K562 (cell line): ENCODE results near the gene BHLHE40. TPM values are rescaled to one million over a fixed set of nuclear protein-coding genes. Genes with fewer than 3 reads are reported as not detected.

Experiments
- COPS2 ChIP-seq: fragments of 450-650 bp; conservative IDR thresholded peaks from 2 replicates; pipeline ENCODE4 v1.6.1; 2016; ENCODE audit warnings: mild to moderate bottlenecking, moderate library complexity
- EHMT2 ChIP-seq: fragments of 450-650 bp; IDR thresholded peaks from 2 replicates; pipeline ENCODE4 v1.6.1; 2018; ENCODE audit warnings: antibody characterized with exemption
- ELF1 ChIP-seq: fragments of 200-800 bp; sonication (Bioruptor generic); IDR thresholded peaks from 2 replicates; pipeline ENCODE4 v1.6.1; 2016; ENCODE audit warnings: missing genetic modification characterization, missing compliant biosample characterization
- HNRNPL ChIP-seq: fragments of 200-400 bp; formaldehyde crosslinking; IDR thresholded peaks from 2 replicates; pipeline ENCODE4 v1.6.1; 2017; ENCODE audit warnings: low read depth, mild to moderate bottlenecking, low read length
- IFI16 ChIP-seq: fragments of 250-450 bp; sonication (Bioruptor Pico); IDR thresholded peaks from 2 replicates; pipeline ENCODE4 v2.1.2; 2022; ENCODE audit warnings: mild to moderate bottlenecking, inconsistent platforms
- MAFK ChIP-seq: IDR thresholded peaks from 2 replicates; pipeline ENCODE4 v1.6.1; 2011; ENCODE audit warnings: low read length, improper control_type of control experiment
- MTA3 ChIP-seq: fragments of 450-650 bp; formaldehyde crosslinking; IDR thresholded peaks from 2 replicates; pipeline ENCODE4 v1.6.1; 2017; ENCODE audit warnings: mild to moderate bottlenecking, borderline replicate concordance
- NR4A1 ChIP-seq, 2 experiments: fragments of 250-450 bp in 1 of 2; fragments of 450-650 bp in 1 of 2; sonication (Bioruptor Pico) in 1 of 2; IDR thresholded peaks; 2 replicates each; pipeline versions ENCODE4 v1.4.0 to v1.6.1; 2016 to 2020; ENCODE audit warnings: mild to moderate bottlenecking in 2 of 2, missing compliant biosample characterization in 1 of 2, missing genetic modification characterization in 1 of 2, moderate library complexity in 1 of 2
- PHF20 ChIP-seq: fragments of 450-650 bp; IDR thresholded peaks from 2 replicates; pipeline ENCODE4 v1.6.1; 2018; ENCODE audit not compliant: partially characterized antibody
- SAFB2 ChIP-seq: fragments of 200-400 bp; formaldehyde crosslinking; IDR thresholded peaks from 2 replicates; pipeline ENCODE4 v1.6.1; 2018; ENCODE audit warnings: borderline replicate concordance, low read length, low read depth, moderate library complexity; ENCODE audit not compliant: severe bottlenecking
- SIN3B ChIP-seq: fragments of 450-650 bp; IDR thresholded peaks from 2 replicates; pipeline ENCODE4 v1.6.1; 2017; ENCODE audit warnings: low read depth, mild to moderate bottlenecking, moderate library complexity
- SMARCB1 ChIP-seq: IDR thresholded peaks from 2 replicates; pipeline ENCODE4 v1.6.1; 2011; ENCODE audit warnings: improper control_type of control experiment, low read depth; ENCODE audit not compliant: insufficient read length
- SP1 ChIP-seq: sonication (generic); formaldehyde crosslinking; IDR thresholded peaks from 2 replicates; pipeline ENCODE4 v1.8.1; 2022; ENCODE audit warnings: mild to moderate bottlenecking, missing genetic modification reagents
- SREBF1 ChIP-seq: fragments of 150-350 bp; IDR thresholded peaks from 2 replicates; pipeline ENCODE4 v1.6.1; 2014; ENCODE audit warnings: antibody characterized with exemption, low read depth, low read length, borderline replicate concordance
- SREBF2 ChIP-seq: sonication (generic); formaldehyde crosslinking; IDR thresholded peaks from 2 replicates; pipeline ENCODE4 v1.4.0; 2020; ENCODE audit warnings: mild to moderate bottlenecking, missing genetic modification reagents
- THRAP3 ChIP-seq: fragments of 450-650 bp; IDR thresholded peaks from 2 replicates; pipeline ENCODE4 v1.6.1; 2016; ENCODE audit warnings: mild to moderate bottlenecking, inconsistent platforms, borderline replicate concordance
- ZC3H11A ChIP-seq: IDR thresholded peaks from 2 replicates; pipeline ENCODE4 v1.6.1; 2012; ENCODE audit warnings: low read depth, low read length, improper control_type of control experiment
- ZNF347 ChIP-seq: fragments of 450-650 bp; formaldehyde crosslinking; IDR thresholded peaks from 2 replicates; pipeline ENCODE4 v1.4.0; 2020; ENCODE audit warnings: low read depth, mild to moderate bottlenecking, moderate library complexity
- ZNF583 ChIP-seq: fragments of 250-450 bp; sonication (Bioruptor Pico); IDR thresholded peaks from 2 replicates; pipeline ENCODE4 v1.4.0; 2020
- polyA plus RNA-seq, 8 experiments: library from polyadenylated mRNA; depleted of rRNA in 4 of 8; stranded (reverse) in 5 of 8; unstranded in 3 of 8; fragments of >200 nt; fragmentation: Nextera tagmentation in 2 of 8; fragmentation: Illumina TruSeq in 1 of 8; extraction: Ambion mirVana in 2 of 8; extraction: Trizol in 1 of 8; gene quantifications; 2 replicates each; pipeline versions ENCODE4 v1.2.1 to v1.2.3, GENCODE V29; 2011 to 2014; ENCODE audit warnings: inconsistent platforms in 1 of 8, missing spikeins in 1 of 8
- total RNA-seq, 7 experiments: library from RNA; depleted of rRNA in 6 of 7; stranded (reverse); fragments of >200 nt in 6 of 7; fragmentation: Illumina TruSeq in 2 of 7; extraction: Trizol in 2 of 7; gene quantifications; 2 replicates each; pipeline versions ENCODE4 v1.2.1 to v1.2.3, GENCODE V29; 2011 to 2021; ENCODE audit warnings: low replicate concordance in 1 of 7
- TF ChIP-seq, protein P1 (sequence below): sonication (generic); formaldehyde crosslinking; IDR thresholded peaks from 2 replicates; pipeline ENCODE4 v1.4.0; 2020; ENCODE audit warnings: mild to moderate bottlenecking, missing genetic modification reagents
- TF ChIP-seq, protein P2 (sequence below): sonication (generic); formaldehyde crosslinking; IDR thresholded peaks from 2 replicates; pipeline ENCODE4 v1.8.0; 2023; ENCODE audit warnings: mild to moderate bottlenecking, missing genetic modification reagents
- TF ChIP-seq, protein P3 (sequence below): fragments of 450-650 bp; formaldehyde crosslinking; IDR thresholded peaks from 2 replicates; pipeline ENCODE4 v1.4.0; 2020; ENCODE audit warnings: mild to moderate bottlenecking

BHLHE40 gene
- total and polyA plus RNA-seq, 9 of the 15 experiments (the other 6 are each of a cell fraction or from before 2014, with no cell fraction given) = 12.0 to 83.9 (median 31.4) TPM

DNA sequence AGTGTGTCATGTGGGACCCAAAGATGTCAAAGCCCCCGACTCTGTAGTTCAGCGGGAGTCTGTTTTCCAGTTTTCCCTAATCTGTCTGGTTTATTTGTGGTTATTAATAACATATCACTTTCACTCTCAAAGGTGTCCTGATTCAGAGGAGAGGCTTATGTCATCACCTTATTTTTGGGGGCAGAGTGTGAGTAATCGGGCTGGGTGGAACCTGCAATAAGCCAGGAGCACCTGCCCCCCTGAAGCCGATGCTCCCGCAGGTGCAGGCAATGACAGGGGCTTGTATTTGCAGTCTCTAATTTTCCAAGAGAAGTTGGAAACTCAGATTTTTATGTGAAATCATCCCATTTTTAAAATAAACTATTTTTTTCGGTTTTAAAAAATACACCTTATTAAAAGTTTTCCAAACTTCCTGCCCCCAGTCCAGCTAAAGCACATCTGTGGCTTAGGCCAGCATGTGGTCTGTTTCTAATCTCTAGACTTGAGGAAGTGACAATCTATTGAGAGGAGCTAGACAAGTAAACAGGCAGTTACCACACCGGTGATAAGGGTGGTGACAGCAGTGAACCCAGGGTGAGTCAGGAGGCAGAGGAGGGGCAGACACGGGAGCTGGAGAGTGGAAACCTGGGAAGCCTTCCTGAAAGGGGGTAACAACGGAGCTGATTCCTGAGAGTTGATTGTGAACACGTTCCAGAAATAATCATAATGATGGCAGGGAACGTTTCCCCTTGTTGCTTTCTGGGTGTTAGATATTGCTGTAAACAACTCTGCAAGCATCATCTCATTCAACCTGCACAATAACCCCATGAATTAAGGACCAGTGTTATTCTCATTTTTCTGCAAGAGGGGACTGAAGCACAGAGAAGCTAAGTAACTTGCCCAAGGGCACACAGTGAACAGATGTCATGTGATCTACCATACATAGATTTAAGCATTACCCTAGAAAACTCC is 37.2 kb downstream of the BHLHE40 start (continued):
- TF ChIP-seq, protein P1, sequence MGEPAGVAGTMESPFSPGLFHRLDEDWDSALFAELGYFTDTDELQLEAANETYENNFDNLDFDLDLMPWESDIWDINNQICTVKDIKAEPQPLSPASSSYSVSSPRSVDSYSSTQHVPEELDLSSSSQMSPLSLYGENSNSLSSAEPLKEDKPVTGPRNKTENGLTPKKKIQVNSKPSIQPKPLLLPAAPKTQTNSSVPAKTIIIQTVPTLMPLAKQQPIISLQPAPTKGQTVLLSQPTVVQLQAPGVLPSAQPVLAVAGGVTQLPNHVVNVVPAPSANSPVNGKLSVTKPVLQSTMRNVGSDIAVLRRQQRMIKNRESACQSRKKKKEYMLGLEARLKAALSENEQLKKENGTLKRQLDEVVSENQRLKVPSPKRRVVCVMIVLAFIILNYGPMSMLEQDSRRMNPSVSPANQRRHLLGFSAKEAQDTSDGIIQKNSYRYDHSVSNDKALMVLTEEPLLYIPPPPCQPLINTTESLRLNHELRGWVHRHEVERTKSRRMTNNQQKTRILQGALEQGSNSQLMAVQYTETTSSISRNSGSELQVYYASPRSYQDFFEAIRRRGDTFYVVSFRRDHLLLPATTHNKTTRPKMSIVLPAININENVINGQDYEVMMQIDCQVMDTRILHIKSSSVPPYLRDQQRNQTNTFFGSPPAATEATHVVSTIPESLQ (CRISPR knock-in tag) = no peak
- TF ChIP-seq SREBF1 (no peak), IFI16 (CRISPR knock-in tag) (no peak), ZNF347 (CRISPR knock-in tag) (no peak), SREBF2 (CRISPR knock-in tag) (no peak), HNRNPL (no peak), ZC3H11A (peak; percentile 25; the same call in 1 of the 2 replicates), SMARCB1 (no peak), COPS2 (no peak), MTA3 (peak; percentile 92), EHMT2 (no peak), SAFB2 (no peak), NR4A1 (CRISPR knock-in tag; IDR thresholded peaks at IDR 0.05) (no peak; the same call in 1 of the 2 replicates), NR4A1 (tag; IDR thresholded peaks at IDR 0.05) (peak; percentile 69), ZNF583 (CRISPR knock-in tag) (peak; percentile 63), THRAP3 (no peak), ELF1 (tag) (peak; percentile 84), MAFK (peak; percentile 48), PHF20 (no peak), SP1 (CRISPR knock-in tag) (no peak; the same call in none of the 2 replicates), SIN3B (no peak)
- TF ChIP-seq, protein P2, sequence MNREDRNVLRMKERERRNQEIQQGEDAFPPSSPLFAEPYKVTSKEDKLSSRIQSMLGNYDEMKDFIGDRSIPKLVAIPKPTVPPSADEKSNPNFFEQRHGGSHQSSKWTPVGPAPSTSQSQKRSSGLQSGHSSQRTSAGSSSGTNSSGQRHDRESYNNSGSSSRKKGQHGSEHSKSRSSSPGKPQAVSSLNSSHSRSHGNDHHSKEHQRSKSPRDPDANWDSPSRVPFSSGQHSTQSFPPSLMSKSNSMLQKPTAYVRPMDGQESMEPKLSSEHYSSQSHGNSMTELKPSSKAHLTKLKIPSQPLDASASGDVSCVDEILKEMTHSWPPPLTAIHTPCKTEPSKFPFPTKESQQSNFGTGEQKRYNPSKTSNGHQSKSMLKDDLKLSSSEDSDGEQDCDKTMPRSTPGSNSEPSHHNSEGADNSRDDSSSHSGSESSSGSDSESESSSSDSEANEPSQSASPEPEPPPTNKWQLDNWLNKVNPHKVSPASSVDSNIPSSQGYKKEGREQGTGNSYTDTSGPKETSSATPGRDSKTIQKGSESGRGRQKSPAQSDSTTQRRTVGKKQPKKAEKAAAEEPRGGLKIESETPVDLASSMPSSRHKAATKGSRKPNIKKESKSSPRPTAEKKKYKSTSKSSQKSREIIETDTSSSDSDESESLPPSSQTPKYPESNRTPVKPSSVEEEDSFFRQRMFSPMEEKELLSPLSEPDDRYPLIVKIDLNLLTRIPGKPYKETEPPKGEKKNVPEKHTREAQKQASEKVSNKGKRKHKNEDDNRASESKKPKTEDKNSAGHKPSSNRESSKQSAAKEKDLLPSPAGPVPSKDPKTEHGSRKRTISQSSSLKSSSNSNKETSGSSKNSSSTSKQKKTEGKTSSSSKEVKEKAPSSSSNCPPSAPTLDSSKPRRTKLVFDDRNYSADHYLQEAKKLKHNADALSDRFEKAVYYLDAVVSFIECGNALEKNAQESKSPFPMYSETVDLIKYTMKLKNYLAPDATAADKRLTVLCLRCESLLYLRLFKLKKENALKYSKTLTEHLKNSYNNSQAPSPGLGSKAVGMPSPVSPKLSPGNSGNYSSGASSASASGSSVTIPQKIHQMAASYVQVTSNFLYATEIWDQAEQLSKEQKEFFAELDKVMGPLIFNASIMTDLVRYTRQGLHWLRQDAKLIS (CRISPR knock-in tag) = no peak
- TF ChIP-seq, protein P3, sequence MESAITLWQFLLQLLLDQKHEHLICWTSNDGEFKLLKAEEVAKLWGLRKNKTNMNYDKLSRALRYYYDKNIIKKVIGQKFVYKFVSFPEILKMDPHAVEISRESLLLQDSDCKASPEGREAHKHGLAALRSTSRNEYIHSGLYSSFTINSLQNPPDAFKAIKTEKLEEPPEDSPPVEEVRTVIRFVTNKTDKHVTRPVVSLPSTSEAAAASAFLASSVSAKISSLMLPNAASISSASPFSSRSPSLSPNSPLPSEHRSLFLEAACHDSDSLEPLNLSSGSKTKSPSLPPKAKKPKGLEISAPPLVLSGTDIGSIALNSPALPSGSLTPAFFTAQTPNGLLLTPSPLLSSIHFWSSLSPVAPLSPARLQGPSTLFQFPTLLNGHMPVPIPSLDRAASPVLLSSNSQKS = no peak
